WI38 (cell line): ENCODE data around the gene HGF.

Source experiments
- H3K4me3 ChIP-seq: 2 replicates; pipeline ENCODE4 v1.5.1; 2011; ENCODE audit warnings: low read depth, mild to moderate bottlenecking, control low read depth, low read length
- CTCF ChIP-seq: IDR thresholded peaks from 2 replicates; pipeline ENCODE4 v1.5.1; 2012; ENCODE audit warnings: low read depth, mild to moderate bottlenecking, control low read depth, low read length

The HGF gene

GRCh38 chr7:81714306-81714705 is 55.5 kb downstream of the HGF start:
- TF ChIP-seq CTCF: no peak
- no peak overlapping the region for H3K4me3 ChIP-seq

- no peak for TF ChIP-seq CTCF
- no peak overlapping the region for H3K4me3 ChIP-seq
These were observed 59.1 kb downstream of the HGF start for GRCh38 chr7:81710751-81711150.

- no peak overlapping the region for H3K4me3 ChIP-seq
- no peak for TF ChIP-seq CTCF
These were observed 60.0 kb downstream of the HGF start for GRCh38 chr7:81709836-81710235.

- TF ChIP-seq CTCF: no peak
- H3K4me3 ChIP-seq: no peak overlapping the region
These were observed 61.9 kb downstream of the HGF start for GRCh38 chr7:81707966-81708365.

- H3K4me3 ChIP-seq: no peak overlapping the region
- no peak for TF ChIP-seq CTCF
These were observed 62.7 kb downstream of the HGF start for GRCh38 chr7:81707196-81707595.

GRCh38 chr7:81705206-81705605 is 64.6 kb downstream of the HGF start:
- H3K4me3 ChIP-seq: no peak overlapping the region

GRCh38 chr7:81704595-81704994 is 65.3 kb downstream of the HGF start:
- no peak overlapping the region for H3K4me3 ChIP-seq
- no peak for TF ChIP-seq CTCF

More at GRCh38 chr7:81705206-81705605, 64.6 kb downstream of the HGF start:
- TF ChIP-seq CTCF: no peak

- no peak for TF ChIP-seq CTCF
- no peak overlapping the region for H3K4me3 ChIP-seq
These were observed 70.9 kb downstream of the HGF start for GRCh38 chr7:81698965-81699364.
